ENCODE results near the gene DSTN. TPM values are rescaled to one million over a fixed set of nuclear protein-coding genes. Genes with fewer than 3 reads are reported as not detected.

The DSTN gene
- total RNA-seq, 1 experiment from 2014 or later, result 202 TPM

GRCh38 chr20:17652411-17652810, 82.5 kb downstream of the DSTN start:
- H3K79me2 ChIP-seq (ENCODE audit: insufficient read depth, low read length), result peaks cover 83% of the 10 kb centered on the region
- CTCF ChIA-PET, result no interaction called here

More at GRCh38 chr20:17652411-17652810, 82.5 kb downstream of the DSTN start:
- Histone ChIP-seq H3K9ac (ENCODE audit: low read length) (no peak overlapping the region), H3K27ac (ENCODE audit: low read depth, low read length) (no peak overlapping the region), H4K20me1 (ENCODE audit: insufficient read depth) (no peaks in the 10 kb centered on the region; the same call in 1 of the 2 replicates), H2AFZ (ENCODE audit: low read depth, low read length, poor library complexity, severe bottlenecking) (no peak overlapping the region), H3K4me2 (ENCODE audit: low read length) (no peak overlapping the region), H3K9me3 (ENCODE audit: control insufficient read depth in 1 of 2, insufficient read depth in 1 of 2, low read depth in 1 of 2, low read length in 2 of 2) (no peaks in the 10 kb centered on the region), H3K4me3 (replicated peaks in 1 of 2; ENCODE audit: low read depth in 1 of 2, low read length in 2 of 2) (no peak overlapping the region), H3K27me3 (ENCODE audit: insufficient read depth, low read length) (no peaks in the 10 kb centered on the region), H3K9me2 (ENCODE audit: insufficient read depth) (no peaks in the 10 kb centered on the region), H3K36me3 (ENCODE audit: control insufficient read depth in 1 of 2, insufficient read depth in 2 of 2, low read length in 2 of 2) (peaks cover 8 to 12% of the 10 kb centered on the region in 2 experiments; a peak in 3 of 4 replicates), H3K4me1 (ENCODE audit: control insufficient read depth in 1 of 2, insufficient read depth in 2 of 2, low read length in 2 of 2) (peaks cover 0 to 18% of the 10 kb centered on the region in 2 experiments; a peak in 2 of 4 replicates)
- ChIA-PET POLR2A (no interaction called here), RAD21 (ENCODE audit: low non-redundant PET in 1 of 2, low total read pairs in 2 of 2, uncharacterized antibody in 2 of 2, unreplicated experiment in 2 of 2) (no interaction called here)
- no TSS peak for BruUV-seq (replicated peaks)
- ATAC-seq, result no peak
- no peak for TF ChIP-seq ELF1 (IDR thresholded peaks at IDR 0.05; ENCODE audit: borderline replicate concordance, low read depth)
- no peak for TF ChIP-seq YY1 (IDR thresholded peaks at IDR 0.05; ENCODE audit: extremely low read depth, insufficient replicate concordance, low read depth, low read length)
- TF ChIP-seq SIN3A (IDR thresholded peaks at IDR 0.05; ENCODE audit: low read depth), result no peak
- TF ChIP-seq, protein P1, sequence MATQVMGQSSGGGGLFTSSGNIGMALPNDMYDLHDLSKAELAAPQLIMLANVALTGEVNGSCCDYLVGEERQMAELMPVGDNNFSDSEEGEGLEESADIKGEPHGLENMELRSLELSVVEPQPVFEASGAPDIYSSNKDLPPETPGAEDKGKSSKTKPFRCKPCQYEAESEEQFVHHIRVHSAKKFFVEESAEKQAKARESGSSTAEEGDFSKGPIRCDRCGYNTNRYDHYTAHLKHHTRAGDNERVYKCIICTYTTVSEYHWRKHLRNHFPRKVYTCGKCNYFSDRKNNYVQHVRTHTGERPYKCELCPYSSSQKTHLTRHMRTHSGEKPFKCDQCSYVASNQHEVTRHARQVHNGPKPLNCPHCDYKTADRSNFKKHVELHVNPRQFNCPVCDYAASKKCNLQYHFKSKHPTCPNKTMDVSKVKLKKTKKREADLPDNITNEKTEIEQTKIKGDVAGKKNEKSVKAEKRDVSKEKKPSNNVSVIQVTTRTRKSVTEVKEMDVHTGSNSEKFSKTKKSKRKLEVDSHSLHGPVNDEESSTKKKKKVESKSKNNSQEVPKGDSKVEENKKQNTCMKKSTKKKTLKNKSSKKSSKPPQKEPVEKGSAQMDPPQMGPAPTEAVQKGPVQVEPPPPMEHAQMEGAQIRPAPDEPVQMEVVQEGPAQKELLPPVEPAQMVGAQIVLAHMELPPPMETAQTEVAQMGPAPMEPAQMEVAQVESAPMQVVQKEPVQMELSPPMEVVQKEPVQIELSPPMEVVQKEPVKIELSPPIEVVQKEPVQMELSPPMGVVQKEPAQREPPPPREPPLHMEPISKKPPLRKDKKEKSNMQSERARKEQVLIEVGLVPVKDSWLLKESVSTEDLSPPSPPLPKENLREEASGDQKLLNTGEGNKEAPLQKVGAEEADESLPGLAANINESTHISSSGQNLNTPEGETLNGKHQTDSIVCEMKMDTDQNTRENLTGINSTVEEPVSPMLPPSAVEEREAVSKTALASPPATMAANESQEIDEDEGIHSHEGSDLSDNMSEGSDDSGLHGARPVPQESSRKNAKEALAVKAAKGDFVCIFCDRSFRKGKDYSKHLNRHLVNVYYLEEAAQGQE (IDR thresholded peaks at IDR 0.05; ENCODE audit: low read depth), result no peak
- no peak for TF ChIP-seq RAD21 (IDR thresholded peaks at IDR 0.05; ENCODE audit: low read depth)
- TF ChIP-seq TCF7L2 (IDR thresholded peaks at IDR 0.05; ENCODE audit: borderline replicate concordance, extremely low read depth, insufficient read depth, insufficient read length), result no peak
- no peak for TF ChIP-seq SP1 (IDR thresholded peaks at IDR 0.05; ENCODE audit: low read depth)
- no peak for TF ChIP-seq ZFX (IDR thresholded peaks at IDR 0.05)
- no peak for TF ChIP-seq JUND (IDR thresholded peaks at IDR 0.05)
- TF ChIP-seq EZH2 (IDR thresholded peaks at IDR 0.05), result no peak
- TF ChIP-seq CEBPB (IDR thresholded peaks at IDR 0.05; ENCODE audit: low read depth), result no peak
- DNase-seq (ENCODE audit: low read depth, low spot score), result no peak
- intact Hi-C loops (cut with micrococcal nuclease), result no loop called here
